ENCODE data around the gene CHST11.

The CHST11 gene

DNA sequence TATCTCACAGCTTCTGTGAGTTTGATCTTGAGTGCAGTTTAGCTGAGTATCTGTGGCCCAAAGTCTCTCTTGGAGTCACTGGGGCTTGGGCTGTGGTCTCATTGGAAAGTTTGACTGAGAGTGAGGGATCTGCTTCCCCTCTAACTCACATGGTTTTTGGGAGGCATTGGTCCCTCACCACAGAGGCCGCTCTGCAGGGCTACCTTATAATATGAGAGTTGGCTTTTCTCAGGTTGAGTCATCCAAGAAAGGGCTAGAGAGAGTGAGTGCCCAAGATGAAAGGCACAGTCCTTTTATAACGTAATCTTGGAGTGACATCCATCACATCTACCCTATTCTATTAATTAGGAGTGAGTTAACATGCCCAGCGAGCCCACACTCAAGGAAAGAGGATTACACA, 325.5 kb downstream of the CHST11 start:
- no peaks in the 10 kb centered on the region for H3K36me3 ChIP-seq (ENCODE audit: insufficient read depth, insufficient read length, low read length)
- peaks cover 2% of the 10 kb centered on the region for H3K4me1 ChIP-seq (ENCODE audit: insufficient read depth, insufficient read length)
- peaks cover 13% of the 10 kb centered on the region; the same call in 1 of the 2 replicates for H3K9me3 ChIP-seq (ENCODE audit: insufficient read depth, low read length)
- no peak overlapping the region for H3K4me3 ChIP-seq (ENCODE audit: insufficient read length, low read depth)
- no peak for TF ChIP-seq YY1 (IDR thresholded peaks at IDR 0.05; ENCODE audit: insufficient read depth, insufficient read length)
- no peak for TF ChIP-seq ZNF274 (IDR thresholded peaks at IDR 0.05; ENCODE audit: low read depth, low read length)
- TF ChIP-seq SUZ12 (IDR thresholded peaks at IDR 0.05; ENCODE audit: extremely low read depth, insufficient read depth, insufficient read length), result no peak
- no peaks in the 10 kb centered on the region for H3K27me3 ChIP-seq (ENCODE audit: insufficient read depth, insufficient read length)
- DNase-seq (ENCODE audit: low read depth, low spot score), result no peak
- no peak overlapping the region for H3K9ac ChIP-seq (ENCODE audit: insufficient read length, low read depth)

- Histone ChIP-seq H3K9ac (ENCODE audit: insufficient read length, low read depth) (no peak overlapping the region), H3K27me3 (ENCODE audit: insufficient read depth, insufficient read length) (no peaks in the 10 kb centered on the region), H3K36me3 (ENCODE audit: insufficient read depth, insufficient read length, low read length) (no peaks in the 10 kb centered on the region), H3K9me3 (ENCODE audit: insufficient read depth, low read length) (peaks cover 13% of the 10 kb centered on the region; the same call in 1 of the 2 replicates), H3K4me1 (ENCODE audit: insufficient read depth, insufficient read length) (peaks cover 2% of the 10 kb centered on the region), H3K4me3 (ENCODE audit: insufficient read length, low read depth) (no peak overlapping the region)
- DNase-seq (ENCODE audit: low read depth, low spot score), result no peak
- TF ChIP-seq ZNF274 (IDR thresholded peaks at IDR 0.05; ENCODE audit: low read depth, low read length) (no peak), YY1 (IDR thresholded peaks at IDR 0.05; ENCODE audit: insufficient read depth, insufficient read length) (no peak), SUZ12 (IDR thresholded peaks at IDR 0.05; ENCODE audit: extremely low read depth, insufficient read depth, insufficient read length) (no peak)
Measured at GRCh38 chr12:104784592-104784991, 327.8 kb downstream of the CHST11 start.

GRCh38 chr12:104785886-104786285, 329.1 kb downstream of the CHST11 start:
- H3K27me3 ChIP-seq (ENCODE audit: insufficient read depth, insufficient read length), result no peaks in the 10 kb centered on the region
- H3K9me3 ChIP-seq (ENCODE audit: insufficient read depth, low read length), result peaks cover 2% of the 10 kb centered on the region; the same call in 1 of the 2 replicates
- TF ChIP-seq YY1 (IDR thresholded peaks at IDR 0.05; ENCODE audit: insufficient read depth, insufficient read length) (no peak), ZNF274 (IDR thresholded peaks at IDR 0.05; ENCODE audit: low read depth, low read length) (no peak), SUZ12 (IDR thresholded peaks at IDR 0.05; ENCODE audit: extremely low read depth, insufficient read depth, insufficient read length) (no peak)
- H3K4me1 ChIP-seq (ENCODE audit: insufficient read depth, insufficient read length), result peaks cover 2% of the 10 kb centered on the region
- no peak overlapping the region for H3K9ac ChIP-seq (ENCODE audit: insufficient read length, low read depth)
- no peak for DNase-seq (ENCODE audit: low read depth, low spot score)
- no peaks in the 10 kb centered on the region for H3K36me3 ChIP-seq (ENCODE audit: insufficient read depth, insufficient read length, low read length)
- H3K4me3 ChIP-seq (ENCODE audit: insufficient read length, low read depth), result no peak overlapping the region

- H3K9me3 ChIP-seq (ENCODE audit: insufficient read depth, low read length), result no peaks in the 10 kb centered on the region
- no peak overlapping the region for H3K4me3 ChIP-seq (ENCODE audit: insufficient read length, low read depth)
- H3K27me3 ChIP-seq (ENCODE audit: insufficient read depth, insufficient read length), result no peaks in the 10 kb centered on the region
- TF ChIP-seq SUZ12 (IDR thresholded peaks at IDR 0.05; ENCODE audit: extremely low read depth, insufficient read depth, insufficient read length) (no peak), YY1 (IDR thresholded peaks at IDR 0.05; ENCODE audit: insufficient read depth, insufficient read length) (no peak), ZNF274 (IDR thresholded peaks at IDR 0.05; ENCODE audit: low read depth, low read length) (no peak)
- H3K9ac ChIP-seq (ENCODE audit: insufficient read length, low read depth), result no peak overlapping the region
- DNase-seq (ENCODE audit: low read depth, low spot score), result no peak
- no peaks in the 10 kb centered on the region for H3K36me3 ChIP-seq (ENCODE audit: insufficient read depth, insufficient read length, low read length)
- H3K4me1 ChIP-seq (ENCODE audit: insufficient read depth, insufficient read length), result peaks cover 2% of the 10 kb centered on the region
Measured at GRCh38 chr12:104786352-104786751, 329.6 kb downstream of the CHST11 start.

DNA sequence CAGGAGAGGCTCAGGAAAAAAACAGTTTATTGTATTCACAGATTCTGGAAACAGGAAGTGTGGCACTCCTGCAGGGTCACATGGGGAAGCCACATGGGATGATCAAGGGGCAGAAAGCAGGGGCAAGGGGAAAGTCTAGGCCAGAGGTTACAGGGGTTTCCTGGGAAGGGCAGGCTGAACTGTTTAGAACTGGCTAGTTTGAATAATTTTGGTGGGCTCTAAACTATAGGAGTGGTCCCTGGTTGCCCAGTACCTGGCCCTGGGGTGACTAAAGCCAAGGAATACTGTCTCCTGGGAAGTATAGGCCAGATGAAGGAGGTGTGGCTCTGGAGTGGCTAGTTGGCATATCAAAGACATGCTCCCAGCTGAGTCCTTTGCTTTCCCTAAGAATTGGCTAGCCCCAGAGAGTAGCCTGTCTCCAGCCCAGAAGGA, 332.1 kb downstream of the CHST11 start:
- Histone ChIP-seq H3K36me3 (ENCODE audit: insufficient read depth, insufficient read length, low read length) (no peaks in the 10 kb centered on the region), H3K9ac (ENCODE audit: insufficient read length, low read depth) (no peak overlapping the region), H3K4me1 (ENCODE audit: insufficient read depth, insufficient read length) (peaks cover 2% of the 10 kb centered on the region), H3K27me3 (ENCODE audit: insufficient read depth, insufficient read length) (no peaks in the 10 kb centered on the region), H3K9me3 (ENCODE audit: insufficient read depth, low read length) (no peaks in the 10 kb centered on the region), H3K4me3 (ENCODE audit: insufficient read length, low read depth) (no peak overlapping the region)
- peak; percentile 77 for DNase-seq (ENCODE audit: low read depth, low spot score)
- no peak for TF ChIP-seq ZNF274 (IDR thresholded peaks at IDR 0.05; ENCODE audit: low read depth, low read length)
- no peak for TF ChIP-seq SUZ12 (IDR thresholded peaks at IDR 0.05; ENCODE audit: extremely low read depth, insufficient read depth, insufficient read length)
- no peak for TF ChIP-seq YY1 (IDR thresholded peaks at IDR 0.05; ENCODE audit: insufficient read depth, insufficient read length)

GRCh38 chr12:104790296-104791125, 333.8 kb downstream of the CHST11 start:
- Histone ChIP-seq H3K4me1 (ENCODE audit: insufficient read depth, insufficient read length) (no peaks in the 10 kb centered on the region), H3K4me3 (ENCODE audit: insufficient read length, low read depth) (no peak overlapping the region), H3K36me3 (ENCODE audit: insufficient read depth, insufficient read length, low read length) (no peaks in the 10 kb centered on the region), H3K27me3 (ENCODE audit: insufficient read depth, insufficient read length) (no peaks in the 10 kb centered on the region), H3K9ac (ENCODE audit: insufficient read length, low read depth) (no peak overlapping the region), H3K9me3 (ENCODE audit: insufficient read depth, low read length) (no peaks in the 10 kb centered on the region)
- no peak for DNase-seq (ENCODE audit: low read depth, low spot score)
- TF ChIP-seq SUZ12 (IDR thresholded peaks at IDR 0.05; ENCODE audit: extremely low read depth, insufficient read depth, insufficient read length) (no peak), ZNF274 (IDR thresholded peaks at IDR 0.05; ENCODE audit: low read depth, low read length) (no peak), YY1 (IDR thresholded peaks at IDR 0.05; ENCODE audit: insufficient read depth, insufficient read length) (no peak)

DNA sequence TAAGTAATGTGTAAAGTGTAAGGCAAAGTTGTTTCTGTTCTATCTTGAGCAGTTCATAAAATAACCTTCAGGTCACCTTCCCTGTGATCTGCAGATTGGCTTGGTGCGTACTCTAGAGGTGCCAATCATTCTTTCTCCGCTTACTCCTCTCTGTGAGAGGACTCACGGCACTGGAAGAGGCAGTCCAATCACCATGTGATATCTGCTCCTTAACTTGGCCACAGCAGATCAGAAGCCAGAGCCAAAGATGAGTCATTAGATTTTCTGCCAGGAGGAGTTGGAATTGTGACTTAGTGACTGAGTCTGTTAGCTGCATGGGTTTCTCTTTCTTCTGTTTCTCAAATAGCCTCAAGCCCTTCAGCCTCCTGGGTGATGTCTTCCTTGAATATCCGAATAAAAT, 335.8 kb downstream of the CHST11 start:
- H3K4me1 ChIP-seq (ENCODE audit: insufficient read depth, insufficient read length), result no peaks in the 10 kb centered on the region
- H3K9me3 ChIP-seq (ENCODE audit: insufficient read depth, low read length), result no peaks in the 10 kb centered on the region
- no peak for TF ChIP-seq ZNF274 (IDR thresholded peaks at IDR 0.05; ENCODE audit: low read depth, low read length)
- TF ChIP-seq SUZ12 (IDR thresholded peaks at IDR 0.05; ENCODE audit: extremely low read depth, insufficient read depth, insufficient read length), result no peak
- no peak for TF ChIP-seq YY1 (IDR thresholded peaks at IDR 0.05; ENCODE audit: insufficient read depth, insufficient read length)
- DNase-seq (ENCODE audit: low read depth, low spot score), result no peak
- no peak overlapping the region for H3K9ac ChIP-seq (ENCODE audit: insufficient read length, low read depth)
- H3K27me3 ChIP-seq (ENCODE audit: insufficient read depth, insufficient read length), result no peaks in the 10 kb centered on the region
- no peak overlapping the region for H3K4me3 ChIP-seq (ENCODE audit: insufficient read length, low read depth)
- no peaks in the 10 kb centered on the region for H3K36me3 ChIP-seq (ENCODE audit: insufficient read depth, insufficient read length, low read length)

Measured in NT2/D1 (cell line).